ENCODE results near the gene SCMH1. TPM values are rescaled to one million over a fixed set of nuclear protein-coding genes. Genes with fewer than 3 reads are reported as not detected.

Gene SCMH1
- total RNA-seq, 2 experiments from 2014 or later = 47.0 to 47.7 TPM

DNA sequence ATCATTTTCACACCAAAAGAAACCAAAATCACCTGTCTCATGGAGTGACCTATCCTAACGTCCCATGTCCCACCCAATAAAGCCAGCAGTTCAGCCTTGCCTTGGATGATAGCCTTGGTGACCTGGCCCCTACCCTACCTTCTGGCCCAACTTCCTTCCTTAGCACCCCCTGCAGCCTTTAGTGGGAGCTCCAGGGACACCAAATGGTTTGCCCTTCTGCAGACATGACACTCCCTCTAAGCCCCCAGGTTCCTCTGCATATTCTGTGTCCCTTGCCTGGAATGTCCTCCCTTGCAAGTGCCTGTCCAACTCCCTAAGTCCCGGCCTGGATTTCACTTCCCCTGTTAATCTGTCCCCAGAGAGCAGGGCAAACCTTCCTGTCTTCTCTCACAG lies 222.8 kb downstream of the SCMH1 start:
- H3K4me3 ChIP-seq (ENCODE audit: low read depth, low read length, poor library complexity, severe bottlenecking) = no peak overlapping the region
- H3K27ac ChIP-seq (ENCODE audit: low read depth, low read length, poor library complexity, severe bottlenecking) = no peak overlapping the region
- H3K9me3 ChIP-seq (ENCODE audit: low read length) = no peaks in the 10 kb centered on the region
- intact Hi-C loops (cut with micrococcal nuclease; ENCODE audit: unreplicated experiment) = no loop called here
- H4K20me1 ChIP-seq (ENCODE audit: insufficient read depth, low read length) = no peaks in the 10 kb centered on the region
- no peaks in the 10 kb centered on the region for H3K9me2 ChIP-seq (ENCODE audit: insufficient read depth, low read length)
- H3K4me2 ChIP-seq (ENCODE audit: low read length) = no peak overlapping the region
- ChIA-PET CTCF (ENCODE audit: unreplicated experiment) (interaction anchor here (0.7 kb wide), 1 partner anchor 647 kb away, joined by 5 read pairs; no protein-coding TSS in a partner anchor), POLR2A (no interaction called here)
- no peak overlapping the region for H2AFZ ChIP-seq (ENCODE audit: low read length)
- H3K79me2 ChIP-seq (ENCODE audit: insufficient read depth, low read depth, low read length) = no peaks in the 10 kb centered on the region
- TF ChIP-seq CTCF (conservative IDR thresholded peaks at IDR 0.05; ENCODE audit: low read length) (no peak), EZH2phosphoT487 (IDR thresholded peaks at IDR 0.05; ENCODE audit: borderline replicate concordance, low read depth, low read length) (no peak)
- DNase-seq (ENCODE audit: low spot score) = no peak
- peaks cover 13% of the 10 kb centered on the region for H3K4me1 ChIP-seq (ENCODE audit: insufficient read depth, low read length, poor library complexity, severe bottlenecking)
- H3K36me3 ChIP-seq (ENCODE audit: insufficient read depth, low read length) = peaks cover 51% of the 10 kb centered on the region
- TSS peak; percentile 18 for BruUV-seq (replicated peaks)

- peaks cover 13% of the 10 kb centered on the region for H3K4me1 ChIP-seq (ENCODE audit: insufficient read depth, low read length, poor library complexity, severe bottlenecking)
- H3K36me3 ChIP-seq (ENCODE audit: insufficient read depth, low read length) = peaks cover 65% of the 10 kb centered on the region
- no peaks in the 10 kb centered on the region for H3K79me2 ChIP-seq (ENCODE audit: insufficient read depth, low read depth, low read length)
- H3K4me3 ChIP-seq (ENCODE audit: low read depth, low read length, poor library complexity, severe bottlenecking) = no peak overlapping the region
- no peak overlapping the region for H3K4me2 ChIP-seq (ENCODE audit: low read length)
- intact Hi-C loops (cut with micrococcal nuclease; ENCODE audit: unreplicated experiment) = no loop called here
- TF ChIP-seq CTCF (conservative IDR thresholded peaks at IDR 0.05; ENCODE audit: low read length) (no peak), EZH2phosphoT487 (IDR thresholded peaks at IDR 0.05; ENCODE audit: borderline replicate concordance, low read depth, low read length) (no peak)
- no peaks in the 10 kb centered on the region for H3K9me3 ChIP-seq (ENCODE audit: low read length)
- POLR2A ChIA-PET = no interaction called here
- CTCF ChIA-PET (ENCODE audit: unreplicated experiment) = no interaction called here
- H4K20me1 ChIP-seq (ENCODE audit: insufficient read depth, low read length) = no peaks in the 10 kb centered on the region
- no peak overlapping the region for H3K27ac ChIP-seq (ENCODE audit: low read depth, low read length, poor library complexity, severe bottlenecking)
- DNase-seq (ENCODE audit: low spot score) = no peak
- H2AFZ ChIP-seq (ENCODE audit: low read length) = no peak overlapping the region
- no TSS peak for BruUV-seq (replicated peaks)
- no peaks in the 10 kb centered on the region for H3K9me2 ChIP-seq (ENCODE audit: insufficient read depth, low read length)
Observed at GRCh38 chr1:41018018-41018410, 224.1 kb downstream of the SCMH1 start.

DNA sequence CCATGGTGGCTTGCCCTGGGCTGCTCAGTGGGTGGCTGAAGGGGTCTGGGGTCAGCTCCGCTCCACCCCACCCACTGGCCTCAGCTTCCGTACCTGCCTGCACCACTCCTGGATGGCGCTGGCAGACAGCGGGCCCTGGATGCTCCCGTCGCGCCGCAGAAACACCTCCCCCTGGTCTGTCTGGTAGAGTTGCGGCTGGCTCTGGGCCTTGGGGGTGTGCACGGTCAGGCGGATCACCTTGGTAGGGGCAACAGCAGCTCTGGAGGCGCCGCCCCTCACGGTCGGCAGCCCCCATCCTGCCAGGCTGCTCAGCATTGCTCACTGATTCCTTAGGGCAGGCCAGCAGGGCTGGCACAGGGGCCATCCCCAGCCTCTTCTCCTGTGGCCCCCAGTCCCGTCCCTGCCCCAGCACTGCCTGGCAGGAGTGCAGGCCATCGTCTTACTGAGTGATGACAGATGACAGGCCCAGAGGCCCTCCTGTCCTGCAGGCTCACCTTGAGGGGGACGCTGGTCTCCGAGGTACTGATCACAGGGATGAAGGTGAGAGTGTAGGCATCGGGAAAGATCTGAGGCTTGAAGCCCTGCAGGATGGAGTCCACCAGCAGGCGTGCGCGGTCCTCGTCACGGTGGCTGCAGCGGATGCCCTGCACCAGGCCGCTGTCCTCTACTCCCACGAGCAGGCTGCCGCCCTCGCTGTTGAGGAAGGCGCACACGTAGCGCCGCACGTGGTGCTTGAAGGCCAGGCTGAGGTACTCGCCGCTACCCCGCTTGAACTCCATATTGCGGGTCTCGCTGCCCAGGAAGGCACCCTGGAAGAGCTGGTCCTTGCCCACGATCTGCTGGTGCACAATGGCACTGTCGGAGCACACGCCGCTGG lies 224.7 kb downstream of the SCMH1 start:
- ChIA-PET CTCF (ENCODE audit: unreplicated experiment) (no interaction called here), POLR2A (no interaction called here)
- no peaks in the 10 kb centered on the region for H4K20me1 ChIP-seq (ENCODE audit: insufficient read depth, low read length)
- H3K4me1 ChIP-seq (ENCODE audit: insufficient read depth, low read length, poor library complexity, severe bottlenecking) = peaks cover 13% of the 10 kb centered on the region
- no peak overlapping the region for H2AFZ ChIP-seq (ENCODE audit: low read length)
- no peaks in the 10 kb centered on the region for H3K9me2 ChIP-seq (ENCODE audit: insufficient read depth, low read length)
- no TSS peak for BruUV-seq (replicated peaks)
- H3K4me2 ChIP-seq (ENCODE audit: low read length) = no peak overlapping the region
- no peak overlapping the region for H3K4me3 ChIP-seq (ENCODE audit: low read depth, low read length, poor library complexity, severe bottlenecking)
- H3K27ac ChIP-seq (ENCODE audit: low read depth, low read length, poor library complexity, severe bottlenecking) = no peak overlapping the region
- no peaks in the 10 kb centered on the region for H3K9me3 ChIP-seq (ENCODE audit: low read length)
- intact Hi-C loops (cut with micrococcal nuclease; ENCODE audit: unreplicated experiment) = no loop called here
- H3K36me3 ChIP-seq (ENCODE audit: insufficient read depth, low read length) = peaks cover 69% of the 10 kb centered on the region
- no peaks in the 10 kb centered on the region for H3K79me2 ChIP-seq (ENCODE audit: insufficient read depth, low read depth, low read length)
- no peak for DNase-seq (ENCODE audit: low spot score)
- TF ChIP-seq EZH2phosphoT487 (IDR thresholded peaks at IDR 0.05; ENCODE audit: borderline replicate concordance, low read depth, low read length) (no peak), CTCF (conservative IDR thresholded peaks at IDR 0.05; ENCODE audit: low read length) (no peak)

All from OCI-LY7 (cell line).